ENCODE results near the gene TMEM170A. TPM values are rescaled to one million over a fixed set of nuclear protein-coding genes. Genes with fewer than 3 reads are reported as not detected.

TMEM170A gene
- total and polyA plus RNA-seq, 2 of the 13 experiments (the other 11 are each of a cell fraction or from before 2014, with no cell fraction given) = 35.7 to 39.7 TPM

DNA sequence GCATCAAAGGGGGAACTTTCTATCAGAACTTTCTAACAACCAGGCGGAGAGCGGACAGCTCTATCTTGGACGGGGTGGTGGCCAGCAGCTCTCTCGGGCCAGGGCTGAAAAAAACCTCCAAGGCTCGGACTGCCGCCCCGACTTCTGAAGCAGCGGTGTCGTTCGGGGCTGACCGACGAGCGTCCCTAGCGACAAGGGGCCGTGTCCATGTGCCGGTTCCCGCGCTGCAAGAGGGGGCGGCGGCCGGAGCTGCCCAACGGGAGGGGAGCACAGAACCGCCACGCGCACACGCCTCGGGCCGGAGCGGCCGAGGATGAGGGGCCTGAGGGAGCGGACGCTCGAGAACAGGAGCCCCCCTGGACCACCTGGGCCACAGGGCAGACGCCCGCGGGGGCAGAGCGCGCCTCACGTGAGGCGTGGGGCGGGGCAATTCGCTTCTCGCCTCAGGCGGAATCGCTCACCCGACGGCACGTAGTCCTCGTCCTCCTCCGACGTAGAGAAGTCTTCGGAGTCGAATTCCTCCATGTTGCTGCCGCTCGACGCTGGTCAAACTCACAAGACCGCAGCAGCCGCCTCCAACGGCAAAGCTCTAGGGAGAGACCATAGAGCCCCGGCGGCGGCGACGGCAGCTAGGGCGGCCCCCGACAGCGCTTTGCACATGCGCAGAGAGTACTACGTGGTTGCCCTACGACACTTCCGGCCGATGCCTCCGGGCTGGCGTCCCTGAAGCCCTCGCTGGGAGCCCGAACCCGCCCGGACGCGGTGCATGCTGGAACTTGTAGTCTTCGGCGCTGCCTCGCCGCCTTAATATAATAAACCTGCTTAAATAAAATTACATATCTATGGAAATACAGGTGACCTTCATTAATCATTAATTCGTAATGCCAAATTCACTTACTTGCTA lies 31.4 kb downstream of the TMEM170A start, which contains the start of gene CFDP1 (continued):
- TF ChIP-seq TFDP2 (CRISPR knock-in tag; IDR thresholded peaks at IDR 0.05) (peak; percentile 98), ZKSCAN8 (CRISPR knock-in tag; IDR thresholded peaks at IDR 0.05; ENCODE audit: borderline replicate concordance) (no peak), STAT5B (CRISPR knock-in tag; IDR thresholded peaks at IDR 0.05) (0 out of 2 replicates have a peak, but pooled peaks have one; percentile 27), CEBPG (CRISPR knock-in tag; IDR thresholded peaks at IDR 0.05) (no peak), TEAD3 (CRISPR knock-in tag; optimal IDR thresholded peaks at IDR 0.05; ENCODE audit: borderline replicate concordance) (peak; percentile 62), PTBP1 (IDR thresholded peaks at IDR 0.05; ENCODE audit: low read depth, low read length, poor library complexity, severe bottlenecking) (peak; percentile 48), ZNF768 (CRISPR knock-in tag; IDR thresholded peaks at IDR 0.05) (peak; percentile 50; the same call in 1 of the 2 replicates), SIX4 (CRISPR knock-in tag; IDR thresholded peaks at IDR 0.05) (no peak), ZNF841 (CRISPR knock-in tag; IDR thresholded peaks at IDR 0.05; ENCODE audit: borderline replicate concordance) (0 out of 2 replicates have a peak, but pooled peaks have one; percentile 66), ZBTB21 (CRISPR knock-in tag; IDR thresholded peaks at IDR 0.05) (no peak), AHR (CRISPR knock-in tag; IDR thresholded peaks at IDR 0.05) (peak; percentile 63; the same call in 1 of the 2 replicates), SYNCRIP (IDR thresholded peaks at IDR 0.05; ENCODE audit: insufficient read depth, low read depth, low read length) (no peak), ZNF749 (CRISPR knock-in tag; IDR thresholded peaks at IDR 0.05; ENCODE audit: borderline replicate concordance) (peak; percentile 98), GTF2F1 (IDR thresholded peaks at IDR 0.05; ENCODE audit: low read length) (no peak), U2AF2 (IDR thresholded peaks at IDR 0.05; ENCODE audit: low read depth, low read length) (no peak), LCORL (IDR thresholded peaks at IDR 0.05) (no peak), LCORL (CRISPR knock-in tag; IDR thresholded peaks at IDR 0.05) (peak; percentile 55; the same call in 1 of the 2 replicates), ZNF451 (CRISPR knock-in tag; IDR thresholded peaks at IDR 0.05) (peak; percentile 92), CHD4 (IDR thresholded peaks at IDR 0.05; ENCODE audit: borderline replicate concordance, low read length) (no peak)
- TF ChIP-seq, protein P1, sequence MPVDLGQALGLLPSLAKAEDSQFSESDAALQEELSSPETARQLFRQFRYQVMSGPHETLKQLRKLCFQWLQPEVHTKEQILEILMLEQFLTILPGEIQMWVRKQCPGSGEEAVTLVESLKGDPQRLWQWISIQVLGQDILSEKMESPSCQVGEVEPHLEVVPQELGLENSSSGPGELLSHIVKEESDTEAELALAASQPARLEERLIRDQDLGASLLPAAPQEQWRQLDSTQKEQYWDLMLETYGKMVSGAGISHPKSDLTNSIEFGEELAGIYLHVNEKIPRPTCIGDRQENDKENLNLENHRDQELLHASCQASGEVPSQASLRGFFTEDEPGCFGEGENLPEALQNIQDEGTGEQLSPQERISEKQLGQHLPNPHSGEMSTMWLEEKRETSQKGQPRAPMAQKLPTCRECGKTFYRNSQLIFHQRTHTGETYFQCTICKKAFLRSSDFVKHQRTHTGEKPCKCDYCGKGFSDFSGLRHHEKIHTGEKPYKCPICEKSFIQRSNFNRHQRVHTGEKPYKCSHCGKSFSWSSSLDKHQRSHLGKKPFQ (CRISPR knock-in tag; IDR thresholded peaks at IDR 0.05; ENCODE audit: insufficient replicate concordance) = peak; percentile 88
- TF ChIP-seq, protein P2, sequence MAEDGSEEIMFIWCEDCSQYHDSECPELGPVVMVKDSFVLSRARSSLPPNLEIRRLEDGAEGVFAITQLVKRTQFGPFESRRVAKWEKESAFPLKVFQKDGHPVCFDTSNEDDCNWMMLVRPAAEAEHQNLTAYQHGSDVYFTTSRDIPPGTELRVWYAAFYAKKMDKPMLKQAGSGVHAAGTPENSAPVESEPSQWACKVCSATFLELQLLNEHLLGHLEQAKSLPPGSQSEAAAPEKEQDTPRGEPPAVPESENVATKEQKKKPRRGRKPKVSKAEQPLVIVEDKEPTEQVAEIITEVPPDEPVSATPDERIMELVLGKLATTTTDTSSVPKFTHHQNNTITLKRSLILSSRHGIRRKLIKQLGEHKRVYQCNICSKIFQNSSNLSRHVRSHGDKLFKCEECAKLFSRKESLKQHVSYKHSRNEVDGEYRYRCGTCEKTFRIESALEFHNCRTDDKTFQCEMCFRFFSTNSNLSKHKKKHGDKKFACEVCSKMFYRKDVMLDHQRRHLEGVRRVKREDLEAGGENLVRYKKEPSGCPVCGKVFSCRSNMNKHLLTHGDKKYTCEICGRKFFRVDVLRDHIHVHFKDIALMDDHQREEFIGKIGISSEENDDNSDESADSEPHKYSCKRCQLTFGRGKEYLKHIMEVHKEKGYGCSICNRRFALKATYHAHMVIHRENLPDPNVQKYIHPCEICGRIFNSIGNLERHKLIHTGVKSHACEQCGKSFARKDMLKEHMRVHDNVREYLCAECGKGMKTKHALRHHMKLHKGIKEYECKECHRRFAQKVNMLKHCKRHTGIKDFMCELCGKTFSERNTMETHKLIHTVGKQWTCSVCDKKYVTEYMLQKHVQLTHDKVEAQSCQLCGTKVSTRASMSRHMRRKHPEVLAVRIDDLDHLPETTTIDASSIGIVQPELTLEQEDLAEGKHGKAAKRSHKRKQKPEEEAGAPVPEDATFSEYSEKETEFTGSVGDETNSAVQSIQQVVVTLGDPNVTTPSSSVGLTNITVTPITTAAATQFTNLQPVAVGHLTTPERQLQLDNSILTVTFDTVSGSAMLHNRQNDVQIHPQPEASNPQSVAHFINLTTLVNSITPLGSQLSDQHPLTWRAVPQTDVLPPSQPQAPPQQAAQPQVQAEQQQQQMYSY (CRISPR knock-in tag; IDR thresholded peaks at IDR 0.05) = no peak
